ENCODE data around the gene FZD8.
A peak's percentile ranks its signal among the peaks of the same experiment; 100 is the strongest.
"Not testable (repeated sequence)": the region's sequence is repeated elsewhere in the genome, so short reads cannot be mapped to it uniquely, and the experiment has no call there.

Gene FZD8, protein sequence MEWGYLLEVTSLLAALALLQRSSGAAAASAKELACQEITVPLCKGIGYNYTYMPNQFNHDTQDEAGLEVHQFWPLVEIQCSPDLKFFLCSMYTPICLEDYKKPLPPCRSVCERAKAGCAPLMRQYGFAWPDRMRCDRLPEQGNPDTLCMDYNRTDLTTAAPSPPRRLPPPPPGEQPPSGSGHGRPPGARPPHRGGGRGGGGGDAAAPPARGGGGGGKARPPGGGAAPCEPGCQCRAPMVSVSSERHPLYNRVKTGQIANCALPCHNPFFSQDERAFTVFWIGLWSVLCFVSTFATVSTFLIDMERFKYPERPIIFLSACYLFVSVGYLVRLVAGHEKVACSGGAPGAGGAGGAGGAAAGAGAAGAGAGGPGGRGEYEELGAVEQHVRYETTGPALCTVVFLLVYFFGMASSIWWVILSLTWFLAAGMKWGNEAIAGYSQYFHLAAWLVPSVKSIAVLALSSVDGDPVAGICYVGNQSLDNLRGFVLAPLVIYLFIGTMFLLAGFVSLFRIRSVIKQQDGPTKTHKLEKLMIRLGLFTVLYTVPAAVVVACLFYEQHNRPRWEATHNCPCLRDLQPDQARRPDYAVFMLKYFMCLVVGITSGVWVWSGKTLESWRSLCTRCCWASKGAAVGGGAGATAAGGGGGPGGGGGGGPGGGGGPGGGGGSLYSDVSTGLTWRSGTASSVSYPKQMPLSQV

GRCh38 chr10:35642035-35642792 is at the start of gene FZD8:
FZD8 (minus strand) TSS chr10:35642296; CDS start chr10:35641429, 867 bp downstream.
- DNase-seq = peak; percentile 65

DNA sequence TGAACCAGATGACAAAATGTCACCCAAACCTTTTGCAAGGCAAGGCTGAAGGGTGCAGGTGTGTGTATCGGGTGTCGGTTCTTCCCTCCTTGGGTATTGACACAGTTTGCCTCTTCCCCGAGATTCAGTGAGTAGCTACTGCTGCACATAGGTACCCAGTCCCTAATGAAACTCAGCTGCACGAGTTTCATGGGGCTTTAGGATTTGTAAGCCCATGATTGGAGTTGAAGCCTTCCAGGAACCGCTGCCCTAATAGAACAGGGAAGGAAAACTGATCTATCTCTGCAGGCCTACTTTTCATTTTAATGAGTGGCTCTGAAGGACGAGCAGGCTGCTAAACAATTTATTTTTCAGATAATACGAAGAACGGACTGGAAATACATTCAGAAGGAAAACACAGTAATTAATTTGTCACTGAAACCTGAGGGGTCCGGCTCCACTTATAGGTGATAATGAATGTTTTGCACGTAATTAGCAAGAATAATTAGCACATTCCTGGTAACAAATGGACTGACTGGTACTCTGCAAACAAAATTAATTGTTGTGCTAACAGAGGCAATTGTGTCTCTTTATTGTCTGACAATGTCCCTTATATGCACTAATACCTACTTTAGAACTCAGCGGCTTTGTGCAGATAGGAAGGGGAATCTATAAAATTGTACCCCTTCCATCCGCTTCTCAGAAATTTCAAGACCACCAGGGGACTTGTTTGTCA is 49.6 kb upstream of the FZD8 start:
- DNase-seq = no peak

- no peak for DNase-seq
Observed at GRCh38 chr10:35690534-35690933, 48.4 kb upstream of the FZD8 start.

DNA sequence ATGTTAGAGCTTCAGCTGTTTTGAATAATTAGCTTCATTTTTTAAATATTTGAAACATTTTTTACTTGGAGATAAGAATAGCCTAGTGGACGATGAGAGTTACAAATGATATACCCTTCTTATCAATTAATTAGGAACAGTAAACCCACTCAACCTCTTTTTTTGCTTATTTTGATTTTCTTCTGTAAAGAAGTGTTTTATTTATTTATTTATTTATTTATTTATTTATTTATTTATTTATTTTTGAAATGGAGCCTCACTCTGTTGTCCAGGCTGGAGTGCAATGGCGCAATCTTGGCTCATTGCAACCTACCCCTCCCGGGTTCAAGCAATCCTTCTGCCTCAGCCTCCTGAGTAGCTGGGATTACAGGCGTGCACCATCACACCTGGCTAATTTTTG is 43.8 kb upstream of the FZD8 start:
- not testable (repeated sequence) for DNase-seq

DNA sequence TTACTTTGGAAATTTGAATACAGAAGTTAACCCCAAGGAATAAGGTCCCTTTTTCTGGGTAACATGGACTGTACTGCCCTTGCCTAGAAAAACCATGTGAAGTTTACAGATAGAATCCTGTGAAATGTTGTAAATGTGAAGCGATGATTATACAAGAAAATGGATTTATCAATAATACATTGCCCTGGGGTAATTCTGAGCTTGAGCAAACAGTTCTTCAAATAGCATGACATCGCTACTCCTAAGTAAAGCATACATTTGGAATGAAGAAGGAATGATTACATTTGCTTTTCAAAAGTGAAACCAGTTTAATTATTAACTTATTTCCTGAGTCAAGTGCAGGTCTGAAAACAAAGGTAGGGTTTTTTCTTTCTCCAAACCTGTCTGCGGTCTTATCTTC is 43.3 kb upstream of the FZD8 start:
- DNase-seq = no peak

DNA sequence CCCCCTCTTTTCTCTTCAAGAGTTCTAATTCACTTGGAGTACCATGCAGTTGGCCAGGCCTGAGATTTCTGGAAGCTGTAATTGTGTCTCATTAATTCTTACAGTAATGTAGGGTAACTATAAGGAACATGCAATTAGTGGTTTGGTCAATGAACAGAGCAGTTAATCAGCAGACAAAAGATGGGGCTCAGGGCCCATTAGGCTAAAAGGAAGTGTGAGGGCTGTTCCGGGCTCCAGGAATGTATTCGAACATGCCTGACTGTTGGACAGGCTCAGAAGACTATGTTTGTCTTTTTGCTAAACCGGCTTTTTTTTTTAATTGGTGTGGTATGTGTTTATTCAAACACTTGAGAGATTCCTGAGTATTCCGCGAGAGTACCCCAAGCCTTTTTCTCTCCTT is 42.5 kb upstream of the FZD8 start:
- DNase-seq = no peak

GRCh38 chr10:35675846-35676245 is 33.8 kb upstream of the FZD8 start:
- no peak for DNase-seq

DNA sequence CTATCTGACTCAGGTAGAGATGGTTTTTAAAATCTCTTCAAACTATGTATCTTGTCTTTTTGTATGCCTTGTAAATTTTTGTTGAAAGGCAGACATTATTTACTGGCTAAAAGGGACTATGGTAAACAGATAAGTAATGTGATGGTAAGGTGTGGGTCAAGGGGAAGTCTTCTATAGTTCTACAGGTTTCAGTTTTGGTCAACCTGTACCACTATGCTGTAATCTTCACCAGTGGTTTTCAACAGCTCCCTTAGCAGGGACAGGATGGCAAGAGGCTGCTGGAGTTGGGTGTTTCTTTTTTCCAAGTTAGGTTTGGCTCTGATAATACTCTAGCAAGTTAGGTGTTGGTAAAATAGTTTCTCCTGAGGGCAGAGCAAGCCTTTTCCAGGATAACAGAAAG is 32.7 kb upstream of the FZD8 start:
- DNase-seq = no peak

GRCh38 chr10:35668865-35669650 is 27.0 kb upstream of the FZD8 start:
- DNase-seq = no peak

GRCh38 chr10:35667971-35668370 is 25.9 kb upstream of the FZD8 start:
- DNase-seq = no peak

- no peak for DNase-seq
Observed at GRCh38 chr10:35667270-35667889, 25.3 kb upstream of the FZD8 start.

DNA sequence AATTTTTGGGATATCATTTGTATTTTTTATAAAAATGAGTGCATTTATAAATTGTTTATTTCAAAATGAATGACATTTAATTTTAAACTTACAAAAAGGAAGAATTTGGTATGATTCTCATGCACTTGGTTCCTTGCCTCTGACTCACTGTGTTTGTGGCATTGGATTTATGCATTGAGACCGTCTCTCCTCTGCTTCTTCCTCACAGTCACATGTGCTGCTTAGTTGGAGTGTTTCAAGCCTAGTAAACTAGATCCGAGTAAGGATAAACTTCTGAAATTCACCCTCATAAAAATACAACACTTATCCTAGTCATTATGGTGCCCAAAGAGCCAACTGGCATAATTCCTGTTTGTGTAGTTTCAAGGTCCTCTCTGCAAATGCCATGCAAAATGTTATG is 19.1 kb upstream of the FZD8 start:
- no peak for DNase-seq

DNA sequence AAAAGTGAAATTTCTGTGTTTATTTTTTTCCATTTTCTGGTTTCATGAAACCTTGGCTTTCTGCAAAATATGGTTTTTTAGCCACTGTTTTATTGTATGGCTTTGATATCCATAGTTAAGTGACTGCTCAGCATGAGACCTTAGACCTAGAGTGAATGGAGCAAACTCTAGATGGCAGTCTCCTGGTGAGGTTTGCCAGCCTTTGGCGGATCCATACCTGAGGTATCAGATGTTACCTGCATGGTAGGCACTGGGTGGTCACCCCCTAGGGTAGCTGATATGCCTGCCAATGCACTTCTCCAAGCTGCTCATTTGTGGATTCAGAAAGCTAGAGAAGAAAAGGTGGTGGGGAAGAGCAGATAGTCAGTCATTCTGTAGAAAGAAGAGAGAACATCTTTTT is 17.4 kb upstream of the FZD8 start:
- no peak for DNase-seq

DNA sequence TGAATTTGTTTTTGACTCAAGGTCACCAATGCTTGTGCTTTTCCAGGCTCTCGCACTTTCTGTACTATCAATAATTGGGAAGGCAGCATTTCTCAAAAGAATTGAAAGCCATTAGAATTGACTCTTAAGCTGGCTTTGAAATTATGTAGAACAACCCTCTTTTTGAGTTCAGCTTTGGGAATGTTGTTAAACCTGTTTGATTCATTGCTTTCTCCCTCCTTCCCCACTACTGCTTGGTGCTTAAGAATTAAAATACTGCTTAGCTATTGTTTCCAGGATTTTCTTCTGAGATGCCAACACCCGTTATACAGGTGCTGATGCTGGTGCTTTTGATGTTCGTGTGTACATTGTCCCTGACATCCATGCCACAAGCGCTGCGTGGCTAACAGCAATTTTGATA is 15.5 kb upstream of the FZD8 start:
- no peak for DNase-seq

DNA sequence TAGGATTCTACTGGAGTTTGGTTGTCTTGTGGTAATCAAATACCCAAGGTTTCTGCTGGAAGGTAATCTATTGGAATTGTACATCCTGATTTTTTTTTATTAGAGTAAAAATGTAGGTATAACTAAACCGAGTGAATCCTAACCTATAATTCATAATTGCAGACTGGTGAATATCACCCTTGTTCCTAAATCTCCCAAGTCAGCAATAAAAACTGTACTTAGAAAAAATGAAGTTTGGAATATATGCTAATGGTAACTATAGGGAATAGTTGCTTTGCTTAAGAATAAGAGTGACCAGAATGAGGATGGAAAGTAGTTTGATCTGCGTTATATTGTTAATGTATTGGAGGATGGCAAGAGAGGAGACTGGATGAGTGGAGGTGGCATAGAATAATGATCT is 10.7 kb upstream of the FZD8 start:
- no peak for DNase-seq

GRCh38 chr10:35650894-35651293 is 8.8 kb upstream of the FZD8 start:
- DNase-seq = no peak

DNA sequence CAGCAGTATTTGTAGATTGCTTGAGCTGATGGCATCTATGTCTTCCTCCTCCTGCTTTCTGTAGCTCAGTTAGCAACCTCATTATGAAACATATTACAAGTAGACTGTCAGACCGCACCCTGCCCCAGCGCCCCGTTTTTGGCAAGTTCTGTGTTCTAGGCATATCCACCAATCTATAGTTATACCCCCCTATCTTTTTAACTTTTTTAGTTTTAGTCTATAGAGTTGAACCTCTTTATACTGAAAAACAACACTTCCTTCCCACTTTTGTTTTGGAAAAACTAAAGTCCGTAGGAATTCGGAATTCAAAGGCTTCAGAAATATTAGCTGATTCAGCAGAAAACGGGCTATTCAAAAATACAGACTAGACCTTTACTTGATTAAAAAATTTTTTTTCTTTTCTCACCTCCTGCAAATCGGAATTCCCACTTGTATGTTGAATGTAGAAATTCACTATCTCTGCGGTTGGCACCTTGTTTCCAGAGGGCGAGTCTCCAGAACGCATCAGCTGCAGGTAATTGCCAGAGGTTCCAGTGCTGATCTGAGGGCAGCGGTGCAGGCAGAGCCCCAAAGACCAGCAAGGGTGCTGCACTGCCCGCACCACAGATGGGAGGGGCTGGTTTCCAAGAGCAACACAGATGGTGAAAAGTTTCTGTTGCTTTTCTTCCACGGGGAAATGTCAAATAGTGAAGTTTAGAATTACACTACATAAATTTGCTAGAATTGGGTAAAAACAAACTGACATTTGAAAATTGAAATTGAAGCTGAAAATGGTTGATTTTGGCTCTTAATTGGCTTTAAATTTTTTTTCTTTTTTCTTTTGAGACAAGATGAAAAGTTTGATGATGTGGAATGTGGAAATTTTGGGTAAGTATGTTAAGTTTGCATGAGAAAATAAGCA is 2.2 kb upstream of the FZD8 start:
- no peak for DNase-seq

DNA sequence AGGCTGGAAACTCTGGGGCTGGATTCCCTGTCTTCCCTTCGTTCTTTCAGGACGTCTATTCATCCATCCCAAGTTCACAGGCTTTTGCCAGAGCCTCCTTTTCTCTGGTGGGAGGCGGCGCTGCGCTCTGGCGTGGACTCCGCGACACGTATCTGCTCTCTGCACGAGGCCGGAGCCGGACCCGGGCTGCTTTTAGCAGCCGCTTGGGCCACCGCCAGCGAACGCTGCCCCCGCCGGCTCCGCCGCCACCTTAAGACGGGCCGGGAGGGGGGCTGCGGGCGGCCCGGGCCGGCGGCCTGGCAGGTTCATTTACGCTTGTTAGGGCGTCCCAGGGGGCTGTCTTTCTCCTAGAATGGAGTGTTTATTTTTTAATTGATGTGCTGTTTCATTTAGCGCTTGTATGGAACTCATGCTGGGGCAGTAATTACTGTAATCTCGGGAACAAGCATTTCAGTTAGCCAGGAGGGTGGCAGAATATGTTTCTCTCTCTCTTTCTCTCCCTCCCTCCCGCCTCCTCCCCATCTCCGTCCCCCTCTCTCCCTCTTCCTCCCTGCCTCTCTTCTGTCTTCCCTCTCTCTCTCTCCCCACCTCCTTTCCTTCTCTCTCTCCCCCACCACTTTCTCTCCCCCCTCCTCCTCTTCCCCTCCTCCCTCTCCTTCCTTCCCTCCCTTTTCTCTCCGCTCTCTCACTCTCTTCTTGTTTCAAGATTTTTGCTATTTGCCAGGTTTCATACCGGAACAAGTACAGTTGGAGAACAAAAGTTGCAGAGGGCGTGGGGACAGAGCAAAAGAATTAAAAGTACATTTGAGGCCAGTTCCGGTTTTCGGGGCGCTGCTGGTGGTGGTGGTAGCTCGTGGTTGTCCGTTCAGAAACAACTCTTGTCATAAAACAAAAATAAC is 1.3 kb upstream of the FZD8 start:
- DNase-seq = peak; percentile 20

DNA sequence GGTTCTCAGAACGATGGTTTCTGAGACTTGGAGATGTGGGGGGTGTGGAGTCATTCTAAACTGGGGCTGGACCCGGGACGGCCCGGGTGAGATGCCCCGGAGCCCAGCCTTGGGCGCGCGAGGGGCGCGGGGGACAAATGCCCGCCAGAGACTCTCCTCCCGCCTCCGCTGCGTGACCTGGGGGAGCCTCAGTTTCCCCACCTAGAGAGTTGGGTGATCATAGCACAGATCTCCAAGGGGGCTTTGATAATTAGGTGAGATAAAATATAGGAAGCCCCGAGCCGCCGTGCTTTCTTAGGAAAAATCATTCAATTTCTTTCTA is 658 bp upstream of the FZD8 start:
- no peak for DNase-seq

- no peak for DNase-seq
Observed at GRCh38 chr10:35641676-35642034, 441 bp downstream of the FZD8 start.

Measured in activated CD8-positive, alpha-beta memory T cell treated with anti-CD3 and anti-CD28 coated beads, Interleukin-2, amount 50 U/mL, for 4 hours (primary cell).